GM18951 (cell line): Measurements from ENCODE around the gene MYO10.

Experiments used
- POLR2A ChIP-seq: IDR thresholded peaks from 4 replicates; pipeline ENCODE4 v1.6.1; 2011; ENCODE audit warnings: mild to moderate bottlenecking; ENCODE audit not compliant: insufficient read length, insufficient read depth; ENCODE audit errors: extremely low read depth
- in situ Hi-C: fragments of 300-500 bp; cut with MboI; formaldehyde crosslinking; loops from one replicate; pipeline ENCODE4 v1.12.0; 2022; ENCODE audit warnings: low sequenced_read_pairs, mixed read lengths, inconsistent platforms; ENCODE audit not compliant: unreplicated experiment

MYO10 gene

DNA sequence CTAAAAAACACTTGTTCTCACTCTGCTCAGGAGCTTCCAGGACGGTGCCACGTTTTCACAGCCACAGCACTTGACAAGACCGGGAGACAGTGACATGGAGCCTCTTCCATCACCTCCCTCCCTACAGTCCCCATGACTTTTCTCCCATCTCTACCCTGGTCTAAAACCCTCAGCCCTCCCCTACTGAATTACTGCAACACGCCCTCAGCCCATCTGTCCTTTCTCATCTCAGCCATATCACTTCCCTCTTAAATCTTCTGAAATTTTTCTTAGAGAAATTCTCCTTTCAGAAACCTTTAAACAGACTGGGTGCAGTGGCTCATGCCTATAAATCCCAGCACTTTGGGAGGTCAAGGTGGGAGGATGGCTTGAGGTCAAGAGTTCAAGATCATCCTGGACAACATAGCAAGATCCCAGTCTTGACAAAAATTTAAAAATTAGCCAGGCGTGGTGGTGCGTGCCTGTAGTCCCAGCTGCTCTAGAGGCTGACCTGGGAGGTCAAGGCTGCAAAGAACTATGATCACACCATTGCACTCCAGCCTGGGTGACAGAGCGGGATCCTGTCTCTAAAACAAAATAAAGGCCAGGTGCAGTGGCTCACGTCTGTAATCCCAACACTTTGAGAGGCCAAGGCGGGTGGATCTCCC is 125.8 kb downstream of the MYO10 start:
- no peak for TF ChIP-seq POLR2A
- in situ Hi-C loops, result no loop called here

DNA sequence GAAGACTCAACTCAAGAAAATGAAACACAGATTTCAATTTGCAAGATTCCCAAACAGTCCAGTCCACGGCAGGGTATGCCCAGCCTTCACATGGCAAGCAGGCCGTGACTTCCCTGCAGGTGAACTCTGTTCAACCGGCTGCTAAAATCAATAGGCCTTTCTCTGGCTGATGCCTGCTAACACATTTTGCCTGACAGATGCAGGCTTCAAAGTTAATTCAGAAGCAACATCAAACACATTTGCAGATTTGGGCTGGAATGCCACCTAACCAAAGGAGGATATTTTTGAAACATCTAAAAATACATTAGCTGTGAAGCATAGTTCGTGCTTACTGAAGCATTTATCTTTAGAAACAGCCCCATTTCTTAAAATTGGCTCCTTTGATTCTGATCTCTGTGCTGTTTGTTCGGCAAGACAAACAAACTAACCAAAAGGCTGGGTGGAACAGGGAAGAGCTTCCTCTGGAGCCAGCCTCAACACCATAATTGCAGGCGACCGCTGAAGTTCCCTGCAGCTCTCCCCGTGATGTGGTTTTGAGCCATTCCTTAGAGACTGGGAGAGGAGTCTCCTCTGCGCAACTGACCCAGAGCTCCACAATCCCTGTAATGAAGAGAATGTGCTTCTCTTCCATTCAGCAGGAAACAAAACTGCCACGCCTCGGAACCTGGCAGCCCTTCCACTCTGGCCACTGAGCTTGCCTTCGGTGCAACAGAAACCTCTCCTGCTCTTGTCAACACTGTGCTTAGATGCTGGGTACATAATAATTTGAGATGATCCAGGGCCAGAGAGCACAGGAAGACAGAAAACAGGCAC is 126.5 kb downstream of the MYO10 start:
- in situ Hi-C loops, result no loop called here
- no peak for TF ChIP-seq POLR2A

DNA sequence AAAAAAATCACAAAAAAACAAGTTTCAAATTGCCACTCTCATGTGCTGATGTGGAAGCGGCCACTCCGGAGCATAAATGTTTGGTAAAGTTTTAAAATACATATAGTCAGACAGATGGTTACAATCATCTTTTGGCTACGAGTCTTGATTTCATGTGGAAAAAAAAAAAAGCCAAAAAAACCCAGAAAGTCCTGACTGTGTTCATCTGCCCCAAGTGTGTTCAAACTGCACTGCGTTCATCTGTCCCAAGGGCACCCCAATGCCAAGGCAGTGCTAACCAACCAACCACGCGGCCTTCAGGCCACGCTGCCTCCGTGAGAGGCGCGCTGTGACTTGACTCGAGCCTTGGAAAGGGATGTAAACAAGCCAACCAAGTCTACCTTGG is 127.1 kb downstream of the MYO10 start:
- TF ChIP-seq POLR2A, result no peak
- in situ Hi-C loops, result no loop called here

DNA sequence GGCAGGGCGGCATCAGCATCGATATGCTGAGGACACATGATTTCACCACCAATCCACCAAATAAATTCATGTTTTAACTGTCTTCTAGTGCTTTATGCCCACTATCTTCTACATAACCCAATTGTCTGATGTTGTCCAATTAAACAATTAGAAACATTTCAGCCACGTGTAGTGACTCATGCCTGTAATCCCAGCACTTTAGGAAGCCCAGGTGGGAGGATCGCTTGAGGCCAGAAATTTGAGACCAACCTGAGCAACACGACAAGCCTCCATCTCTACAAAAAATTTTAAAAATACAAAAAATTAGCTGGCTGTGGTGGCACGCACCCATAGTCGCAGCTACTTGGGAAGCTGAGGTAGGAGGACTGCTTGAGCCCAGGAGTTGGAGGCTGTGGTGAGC is 128.1 kb downstream of the MYO10 start:
- TF ChIP-seq POLR2A, result no peak
- in situ Hi-C loops, result no loop called here

DNA sequence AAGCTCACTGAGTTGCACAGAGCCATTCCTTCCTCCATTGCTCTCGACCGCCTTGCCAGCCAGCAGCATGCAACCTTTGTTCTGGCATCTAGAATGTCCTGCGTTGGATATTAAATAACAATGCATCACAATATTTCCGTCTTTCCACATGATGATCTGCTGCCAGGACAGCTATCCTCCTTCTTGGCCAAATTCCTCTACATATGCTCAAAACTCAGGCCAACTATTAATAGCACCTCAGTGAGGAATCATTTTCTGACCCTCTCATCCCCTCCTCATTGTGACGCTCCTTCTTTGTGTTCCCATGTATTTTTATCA is 128.6 kb downstream of the MYO10 start:
- in situ Hi-C loops, result no loop called here
- TF ChIP-seq POLR2A, result no peak

DNA sequence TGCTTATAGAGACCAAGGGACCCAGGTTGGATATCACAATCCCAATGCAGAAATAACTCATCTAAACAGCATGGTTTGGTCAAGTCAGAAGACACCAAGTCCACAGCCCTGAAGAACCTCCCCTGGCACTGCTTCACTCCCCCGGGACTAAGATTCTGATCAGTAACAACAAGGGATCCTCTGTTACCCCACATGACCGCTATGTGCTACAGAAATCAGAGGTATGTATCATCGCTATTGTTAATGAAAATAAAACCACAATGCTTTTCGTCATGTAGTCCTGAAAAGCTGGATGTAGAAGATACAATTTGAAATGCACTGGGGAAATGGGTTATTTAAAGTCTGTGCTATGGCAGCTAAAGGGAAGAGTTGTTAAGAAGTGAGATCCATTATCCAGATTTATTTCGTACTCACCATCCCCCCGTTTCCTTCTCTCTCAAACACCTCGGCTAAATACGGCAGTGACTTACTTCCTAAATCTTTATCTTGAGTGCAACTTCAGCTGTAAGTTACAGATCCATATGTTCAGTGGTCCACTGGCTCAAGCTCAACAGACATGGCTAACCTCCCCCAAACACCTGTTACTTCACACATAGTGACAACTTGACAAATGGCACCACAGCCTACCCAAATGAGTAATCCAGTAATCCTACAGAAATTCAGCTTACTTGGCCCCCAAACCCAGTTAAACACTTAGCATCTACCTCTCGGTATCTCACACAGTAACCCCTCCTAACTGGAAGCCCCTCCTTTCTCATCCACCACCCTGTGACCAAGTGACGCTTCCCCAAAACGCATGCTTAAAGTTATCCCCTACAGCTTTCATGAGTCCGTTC is 129.2 kb downstream of the MYO10 start:
- TF ChIP-seq POLR2A, result no peak
- in situ Hi-C loops, result no loop called here

DNA sequence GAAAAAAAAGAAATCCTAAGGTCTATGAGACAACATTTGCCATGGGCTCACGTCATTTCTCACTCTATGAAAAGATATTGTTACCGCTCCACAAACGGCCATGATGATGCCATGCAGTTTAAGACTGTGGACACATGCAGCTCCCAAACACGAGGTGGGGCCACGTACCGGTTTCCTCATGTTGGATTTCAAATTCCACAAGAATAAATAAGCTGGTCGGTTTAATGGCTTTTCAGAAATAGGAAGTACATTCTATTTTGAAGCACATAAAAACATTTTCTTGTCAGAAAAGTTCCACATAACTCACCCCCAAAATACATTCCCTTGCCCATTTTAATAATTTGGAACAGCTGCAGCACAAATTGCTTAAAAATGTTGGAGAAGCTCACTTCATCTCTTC is 130.6 kb downstream of the MYO10 start:
- in situ Hi-C loops, result no loop called here
- no peak for TF ChIP-seq POLR2A

DNA sequence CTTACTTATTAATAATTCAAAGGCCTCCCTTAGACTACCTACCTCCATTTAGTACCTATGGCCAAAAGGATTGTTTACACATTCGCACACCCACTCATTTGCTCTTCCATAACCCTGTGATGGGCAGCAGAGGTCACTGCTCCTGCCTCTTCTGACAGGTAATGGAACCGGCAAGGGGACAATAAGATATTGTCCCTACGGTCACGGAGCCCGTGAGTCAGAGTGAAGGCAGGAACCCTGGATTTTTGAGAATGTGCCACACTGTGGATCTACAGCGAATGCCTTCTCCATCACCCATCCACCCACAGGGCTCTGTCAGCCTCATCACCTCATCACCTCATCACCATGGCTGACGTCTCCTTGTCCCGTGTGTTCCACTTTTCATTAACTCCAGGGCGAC is 132.3 kb downstream of the MYO10 start:
- in situ Hi-C loops, result no loop called here
- no peak for TF ChIP-seq POLR2A

DNA sequence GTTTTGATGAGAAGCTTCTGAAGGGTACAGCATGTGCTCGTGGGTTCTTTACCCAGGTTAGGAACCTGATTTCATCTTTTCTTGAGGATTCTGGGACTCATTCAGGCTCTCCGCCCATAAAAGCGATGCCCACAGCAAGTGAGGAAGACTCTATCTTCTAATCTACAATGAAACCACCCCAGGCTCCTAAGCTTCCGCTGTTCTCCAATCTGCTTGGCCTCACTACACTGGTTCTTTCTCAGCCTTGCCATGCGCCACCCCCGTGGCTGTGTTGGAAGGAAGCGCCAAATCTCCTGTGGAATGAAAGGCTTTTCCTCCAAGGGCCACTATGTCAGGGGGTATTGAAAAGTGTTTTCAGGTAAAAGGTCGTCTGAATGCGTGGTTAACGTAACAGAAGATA is 135.6 kb downstream of the MYO10 start:
- TF ChIP-seq POLR2A, result no peak
- in situ Hi-C loops, result no loop called here

DNA sequence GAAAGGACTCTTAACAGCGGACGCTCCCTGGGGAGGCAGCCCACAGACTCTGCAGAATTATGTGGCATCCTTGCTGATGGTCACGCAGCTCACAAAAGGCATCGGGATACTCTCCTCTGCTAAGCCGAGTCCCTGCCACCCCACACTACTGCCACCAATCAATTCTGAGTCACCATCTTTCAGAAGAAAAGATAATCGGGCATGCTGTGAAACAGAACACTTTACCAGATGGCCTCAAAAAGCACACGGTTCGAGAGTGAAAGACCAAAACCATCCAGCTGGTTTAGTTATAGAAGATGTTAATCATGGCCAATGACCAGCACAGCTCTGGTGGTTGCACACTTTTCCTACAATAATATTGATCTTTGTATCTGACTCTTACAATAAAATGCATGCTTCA is 136.3 kb downstream of the MYO10 start:
- no peak for TF ChIP-seq POLR2A
- in situ Hi-C loops, result loop anchor here (25.0 kb wide), 1 partner anchor 388 kb away; no protein-coding TSS in a partner anchor

DNA sequence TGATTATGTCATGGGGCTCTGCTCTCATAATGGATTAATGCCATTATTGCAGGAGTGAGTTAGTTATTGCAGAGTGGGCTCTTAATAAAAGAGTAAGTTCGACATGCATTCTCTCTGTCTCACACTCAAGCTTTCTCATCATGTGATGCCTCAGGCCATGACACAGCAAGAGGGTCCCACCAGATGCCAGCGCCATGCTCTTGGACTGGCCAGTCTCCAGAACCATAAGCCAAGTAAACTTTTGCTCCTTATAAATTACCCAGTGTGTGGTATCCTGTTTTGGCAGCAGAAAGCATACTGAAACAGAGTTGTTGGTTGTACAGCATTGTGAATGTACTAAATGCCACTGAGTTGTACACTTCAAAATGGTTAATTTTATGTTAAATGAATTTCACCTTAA is 138.1 kb downstream of the MYO10 start:
- in situ Hi-C loops, result loop anchor here (25.0 kb wide), 1 partner anchor 389 kb away; no protein-coding TSS in a partner anchor
- no peak for TF ChIP-seq POLR2A

DNA sequence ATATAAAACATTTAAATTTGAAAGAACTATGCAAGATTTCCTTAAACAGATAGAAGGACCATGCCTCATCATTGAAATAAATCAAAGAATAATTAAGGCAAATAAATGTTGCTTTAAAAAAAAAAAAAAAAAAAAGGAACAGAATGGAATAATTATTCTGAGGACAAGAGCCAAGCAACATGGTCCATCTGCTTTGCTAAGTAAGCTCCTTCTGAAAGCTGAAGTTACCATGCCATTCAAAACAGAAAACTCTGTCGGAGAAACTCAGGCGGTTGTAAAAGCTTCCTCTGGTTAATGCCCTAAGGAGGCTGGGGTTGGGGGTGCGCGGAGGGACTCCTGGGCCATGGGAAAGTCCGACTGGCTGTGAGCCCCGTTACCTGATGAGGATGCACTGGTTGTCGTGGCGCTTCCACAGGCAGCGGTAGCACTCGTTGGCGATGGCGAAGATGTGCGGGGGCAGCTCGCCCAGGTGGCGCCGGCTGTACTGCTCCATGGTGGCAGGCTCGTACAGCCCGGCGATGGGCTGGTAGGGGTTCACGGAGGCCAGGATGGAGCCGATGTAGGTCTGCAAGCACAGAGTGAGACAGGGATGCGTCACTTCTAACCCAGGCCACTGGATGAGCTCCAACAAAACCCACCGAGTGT is 141.7 kb downstream of the MYO10 start:
- TF ChIP-seq POLR2A, result no peak
- in situ Hi-C loops, result loop anchor here (25.0 kb wide), 1 partner anchor 393 kb away; no protein-coding TSS in a partner anchor
